ENCODE results near the gene GATAD1. TPM values are rescaled to one million over a fixed set of nuclear protein-coding genes. Genes with fewer than 3 reads are reported as not detected.

Gene GATAD1
- total RNA-seq, 1 experiment from 2014 or later = 37.6 TPM

DNA sequence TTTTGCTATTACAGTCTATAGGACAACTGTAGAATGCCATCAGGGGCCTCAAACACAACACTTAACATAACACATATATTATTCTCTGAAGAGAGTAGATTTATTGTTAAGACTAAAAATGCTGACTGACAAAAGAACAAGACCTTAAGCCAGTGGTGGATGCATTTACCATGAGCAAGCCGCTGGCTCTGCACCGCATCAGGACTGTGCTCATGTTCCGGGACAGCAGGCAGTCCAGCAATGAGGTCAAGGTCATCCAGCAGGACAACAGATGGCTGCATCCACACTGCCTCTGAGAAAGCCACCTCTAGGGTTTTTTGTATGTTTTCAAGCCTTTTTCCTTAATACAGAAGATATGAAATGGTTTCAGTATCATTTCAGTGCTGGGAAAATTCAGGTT lies 57.3 kb downstream of the GATAD1 start:
- Mint-ChIP-seq H3K4me1 (no peaks in the 10 kb centered on the region), H3K9me3 (no peaks in the 10 kb centered on the region), H3K27ac (no peak overlapping the region), H3K36me3 (peaks cover 29% of the 10 kb centered on the region), H3K4me3 (no peak overlapping the region), H3K27me3 (ENCODE audit: low read depth) (no peaks in the 10 kb centered on the region)
- no peak for ATAC-seq
- ChIA-PET POLR2A (no interaction called here), CTCF (no interaction called here)
- no peak for DNase-seq (ENCODE audit: low spot score)
- TF ChIP-seq HMGA2 (CRISPR knock-in tag; IDR thresholded peaks at IDR 0.05) = no peak
- TF ChIP-seq, protein P1, sequence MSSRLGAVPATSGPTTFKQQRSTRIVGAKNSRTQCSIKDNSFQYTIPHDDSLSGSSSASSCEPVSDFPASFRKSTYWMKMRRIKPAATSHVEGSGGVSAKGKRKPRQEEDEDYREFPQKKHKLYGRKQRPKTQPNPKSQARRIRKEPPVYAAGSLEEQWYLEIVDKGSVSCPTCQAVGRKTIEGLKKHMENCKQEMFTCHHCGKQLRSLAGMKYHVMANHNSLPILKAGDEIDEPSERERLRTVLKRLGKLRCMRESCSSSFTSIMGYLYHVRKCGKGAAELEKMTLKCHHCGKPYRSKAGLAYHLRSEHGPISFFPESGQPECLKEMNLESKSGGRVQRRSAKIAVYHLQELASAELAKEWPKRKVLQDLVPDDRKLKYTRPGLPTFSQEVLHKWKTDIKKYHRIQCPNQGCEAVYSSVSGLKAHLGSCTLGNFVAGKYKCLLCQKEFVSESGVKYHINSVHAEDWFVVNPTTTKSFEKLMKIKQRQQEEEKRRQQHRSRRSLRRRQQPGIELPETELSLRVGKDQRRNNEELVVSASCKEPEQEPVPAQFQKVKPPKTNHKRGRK (CRISPR knock-in tag; IDR thresholded peaks at IDR 0.05; ENCODE audit: borderline replicate concordance) = no peak
- TF ChIP-seq, protein P2, sequence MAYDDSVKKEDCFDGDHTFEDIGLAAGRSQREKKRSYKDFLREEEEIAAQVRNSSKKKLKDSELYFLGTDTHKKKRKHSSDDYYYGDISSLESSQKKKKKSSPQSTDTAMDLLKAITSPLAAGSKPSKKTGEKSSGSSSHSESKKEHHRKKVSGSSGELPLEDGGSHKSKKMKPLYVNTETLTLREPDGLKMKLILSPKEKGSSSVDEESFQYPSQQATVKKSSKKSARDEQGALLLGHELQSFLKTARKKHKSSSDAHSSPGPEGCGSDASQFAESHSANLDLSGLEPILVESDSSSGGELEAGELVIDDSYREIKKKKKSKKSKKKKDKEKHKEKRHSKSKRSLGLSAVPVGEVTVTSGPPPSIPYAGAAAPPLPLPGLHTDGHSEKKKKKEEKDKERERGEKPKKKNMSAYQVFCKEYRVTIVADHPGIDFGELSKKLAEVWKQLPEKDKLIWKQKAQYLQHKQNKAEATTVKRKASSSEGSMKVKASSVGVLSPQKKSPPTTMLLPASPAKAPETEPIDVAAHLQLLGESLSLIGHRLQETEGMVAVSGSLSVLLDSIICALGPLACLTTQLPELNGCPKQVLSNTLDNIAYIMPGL (CRISPR knock-in tag; IDR thresholded peaks at IDR 0.05) = no peak
- no peak for TF ChIP-seq GABPB1 (CRISPR knock-in tag; IDR thresholded peaks at IDR 0.05)

DNA sequence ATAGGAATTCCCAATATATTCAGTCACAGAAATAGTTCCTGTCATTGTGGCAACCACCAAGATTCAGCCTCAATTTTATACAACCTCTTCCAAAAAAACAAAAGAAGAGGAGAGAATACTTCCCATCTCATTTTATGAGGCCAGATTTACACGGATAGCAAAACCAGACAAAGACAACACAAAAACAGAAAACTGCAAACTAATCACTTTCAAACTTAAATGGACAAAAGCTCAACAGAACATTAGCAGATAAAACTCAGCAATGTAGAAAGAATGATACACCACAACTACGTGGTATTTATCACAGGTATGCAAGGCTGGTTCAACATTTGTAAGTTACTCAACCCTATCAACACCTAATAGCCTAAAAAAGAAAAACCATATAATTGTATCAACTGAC lies 59.1 kb downstream of the GATAD1 start:
- H3K4me1 Mint-ChIP-seq = no peaks in the 10 kb centered on the region
- H3K27me3 Mint-ChIP-seq (ENCODE audit: low read depth) = no peaks in the 10 kb centered on the region
- ATAC-seq (no peak), DNase-seq (ENCODE audit: low spot score) (no peak)
- H3K27ac Mint-ChIP-seq = no peak overlapping the region
- H3K9me3 Mint-ChIP-seq = no peaks in the 10 kb centered on the region
- H3K4me3 Mint-ChIP-seq = no peak overlapping the region
- H3K36me3 Mint-ChIP-seq = peaks cover 19% of the 10 kb centered on the region
- CTCF ChIA-PET = interaction anchor here (1.3 kb wide), 1 partner anchor 22 kb away, joined by 3 read pairs; the partner anchor contains the start of gene RBM48
- POLR2A ChIA-PET = no interaction called here
- TF ChIP-seq NR1H2 (CRISPR knock-in tag; IDR thresholded peaks at IDR 0.05) = no peak

DNA sequence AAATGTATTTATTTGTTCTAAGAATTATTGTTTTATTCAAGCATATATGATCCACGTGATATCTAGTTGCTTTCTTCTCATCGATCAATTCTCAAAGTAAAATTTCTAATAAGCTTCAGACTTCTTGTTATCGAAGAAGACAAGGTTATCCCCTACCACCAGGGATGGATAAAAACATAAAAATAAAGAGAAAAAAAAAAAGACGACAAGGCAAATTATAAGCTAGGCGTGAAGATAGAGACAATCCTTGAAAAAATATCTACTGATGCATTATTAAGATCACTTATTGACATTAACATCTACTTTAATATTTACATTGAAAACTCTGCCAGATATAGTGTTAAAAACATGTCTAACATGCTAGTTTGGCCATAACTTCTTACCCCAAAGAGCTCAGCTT lies 61.7 kb downstream of the GATAD1 start:
- Mint-ChIP-seq H3K36me3 (peaks cover 24% of the 10 kb centered on the region), H3K27me3 (ENCODE audit: low read depth) (no peaks in the 10 kb centered on the region), H3K27ac (no peak overlapping the region), H3K4me3 (no peak overlapping the region), H3K4me1 (no peaks in the 10 kb centered on the region), H3K9me3 (0 out of 2 replicates have a peak, but pooled peaks cover 6% of the 10 kb centered on the region)
- ChIA-PET CTCF (interaction anchor here (1.1 kb wide), 1 partner anchor 61 kb away, joined by 3 read pairs; the partner anchor contains the start of gene GATAD1), POLR2A (interaction anchor here (0.6 kb wide), 1 partner anchor 7 kb away, joined by 3 read pairs; no protein-coding TSS in a partner anchor)
- DNase-seq (ENCODE audit: low spot score) = no peak
- TF ChIP-seq, protein P3, sequence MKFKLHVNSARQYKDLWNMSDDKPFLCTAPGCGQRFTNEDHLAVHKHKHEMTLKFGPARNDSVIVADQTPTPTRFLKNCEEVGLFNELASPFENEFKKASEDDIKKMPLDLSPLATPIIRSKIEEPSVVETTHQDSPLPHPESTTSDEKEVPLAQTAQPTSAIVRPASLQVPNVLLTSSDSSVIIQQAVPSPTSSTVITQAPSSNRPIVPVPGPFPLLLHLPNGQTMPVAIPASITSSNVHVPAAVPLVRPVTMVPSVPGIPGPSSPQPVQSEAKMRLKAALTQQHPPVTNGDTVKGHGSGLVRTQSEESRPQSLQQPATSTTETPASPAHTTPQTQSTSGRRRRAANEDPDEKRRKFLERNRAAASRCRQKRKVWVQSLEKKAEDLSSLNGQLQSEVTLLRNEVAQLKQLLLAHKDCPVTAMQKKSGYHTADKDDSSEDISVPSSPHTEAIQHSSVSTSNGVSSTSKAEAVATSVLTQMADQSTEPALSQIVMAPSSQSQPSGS (CRISPR knock-in tag; IDR thresholded peaks at IDR 0.05; ENCODE audit: borderline replicate concordance, low read depth) = no peak
- TF ChIP-seq SOX15 (CRISPR knock-in tag; IDR thresholded peaks at IDR 0.05) (no peak), TEAD1 (CRISPR knock-in tag; IDR thresholded peaks at IDR 0.05) (no peak), ATF1 (CRISPR knock-in tag; IDR thresholded peaks at IDR 0.05) (no peak), NR1H2 (CRISPR knock-in tag; IDR thresholded peaks at IDR 0.05) (no peak), NR3C1 (CRISPR knock-in tag; conservative IDR thresholded peaks at IDR 0.05; ENCODE audit: low read depth) (no peak), GABPB1 (CRISPR knock-in tag; IDR thresholded peaks at IDR 0.05) (no peak)
- no peak for ATAC-seq

Other genes with a start within 250 kb of the GATAD1 start
- 30.7 to 37.8 TPM (median 34.1 TPM) in 3 replicates for gene KRIT1, start 201.6 kb upstream of the GATAD1 start, total RNA-seq (2021)
- gene ANKIB1, start 201.5 kb upstream of the GATAD1 start, total RNA-seq (2021) = 38.5 to 43.4 TPM (median 41.9 TPM) in 3 replicates
- 0.07 to 0.14 TPM in 2 of 3 replicates, not detected in the other for gene ERVW-1, start 30.5 kb downstream of the GATAD1 start, total RNA-seq (2021)
- 24.1 to 25.4 TPM (median 24.9 TPM) in 3 replicates for gene PEX1, start 81.0 kb downstream of the GATAD1 start, total RNA-seq (2021)
- gene RBM48, start 81.3 kb downstream of the GATAD1 start, total RNA-seq (2021) = 8.0 to 8.6 TPM (median 8.4 TPM) in 3 replicates
- gene FAM133B, start 142.9 kb downstream of the GATAD1 start, total RNA-seq (2021) = 32.2 to 34.9 TPM (median 32.5 TPM) in 3 replicates

All from WTC11 (cell line).